NCI-H2227 (cell line): ENCODE data around the gene MAPK12.
A peak's percentile ranks its signal among the peaks of the same experiment; 100 is the strongest.

ENCODE experiments used
- DNase-seq: peaks from one replicate; lab custom pipeline; 2025; ENCODE audit not compliant: unreplicated experiment; lab: John Stamatoyannopoulos, UW

Gene MAPK12

DNA sequence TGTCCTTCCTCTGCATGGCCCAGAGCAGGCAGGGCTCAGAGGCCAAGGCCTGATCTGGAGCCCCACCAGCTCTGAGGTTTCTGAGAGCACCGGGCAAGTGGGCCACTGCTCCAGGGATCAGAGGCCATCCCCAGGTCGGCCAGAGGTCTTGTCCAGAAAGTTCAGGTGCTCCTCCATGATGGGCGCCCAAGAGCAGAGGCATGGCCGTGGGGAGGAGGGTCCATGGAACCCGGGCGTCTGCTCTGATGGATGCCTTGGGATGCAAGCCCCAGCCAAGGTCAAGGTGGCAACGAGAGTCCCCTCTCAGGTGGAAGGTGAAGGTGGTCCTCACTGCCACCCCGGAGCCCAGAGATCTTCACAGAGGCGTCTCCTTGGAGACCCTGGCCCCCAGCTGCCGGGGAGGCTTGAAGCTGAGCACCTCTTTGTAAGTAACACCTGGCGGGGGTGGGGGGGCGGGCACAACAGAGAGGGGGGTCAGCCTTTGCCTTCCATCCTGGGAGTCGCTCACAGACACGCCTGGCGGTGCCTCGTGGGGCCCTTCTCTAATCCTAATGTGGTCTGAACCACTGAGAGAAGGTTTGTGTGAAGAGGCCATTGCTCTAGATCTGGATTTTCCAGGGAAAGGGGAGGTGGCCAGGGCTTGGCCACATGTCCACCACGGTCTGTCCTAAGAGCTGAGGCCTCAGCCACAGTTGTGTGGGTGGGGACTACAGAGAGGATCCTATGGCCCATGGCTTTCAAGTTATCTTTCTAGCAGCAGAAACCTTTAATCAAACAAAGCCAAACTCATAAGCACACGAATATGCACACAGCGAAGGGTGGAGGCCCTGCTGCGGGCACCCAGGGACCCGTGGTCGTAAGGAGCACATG, 8.2 kb downstream of the MAPK12 start:
- no peak for DNase-seq

DNA sequence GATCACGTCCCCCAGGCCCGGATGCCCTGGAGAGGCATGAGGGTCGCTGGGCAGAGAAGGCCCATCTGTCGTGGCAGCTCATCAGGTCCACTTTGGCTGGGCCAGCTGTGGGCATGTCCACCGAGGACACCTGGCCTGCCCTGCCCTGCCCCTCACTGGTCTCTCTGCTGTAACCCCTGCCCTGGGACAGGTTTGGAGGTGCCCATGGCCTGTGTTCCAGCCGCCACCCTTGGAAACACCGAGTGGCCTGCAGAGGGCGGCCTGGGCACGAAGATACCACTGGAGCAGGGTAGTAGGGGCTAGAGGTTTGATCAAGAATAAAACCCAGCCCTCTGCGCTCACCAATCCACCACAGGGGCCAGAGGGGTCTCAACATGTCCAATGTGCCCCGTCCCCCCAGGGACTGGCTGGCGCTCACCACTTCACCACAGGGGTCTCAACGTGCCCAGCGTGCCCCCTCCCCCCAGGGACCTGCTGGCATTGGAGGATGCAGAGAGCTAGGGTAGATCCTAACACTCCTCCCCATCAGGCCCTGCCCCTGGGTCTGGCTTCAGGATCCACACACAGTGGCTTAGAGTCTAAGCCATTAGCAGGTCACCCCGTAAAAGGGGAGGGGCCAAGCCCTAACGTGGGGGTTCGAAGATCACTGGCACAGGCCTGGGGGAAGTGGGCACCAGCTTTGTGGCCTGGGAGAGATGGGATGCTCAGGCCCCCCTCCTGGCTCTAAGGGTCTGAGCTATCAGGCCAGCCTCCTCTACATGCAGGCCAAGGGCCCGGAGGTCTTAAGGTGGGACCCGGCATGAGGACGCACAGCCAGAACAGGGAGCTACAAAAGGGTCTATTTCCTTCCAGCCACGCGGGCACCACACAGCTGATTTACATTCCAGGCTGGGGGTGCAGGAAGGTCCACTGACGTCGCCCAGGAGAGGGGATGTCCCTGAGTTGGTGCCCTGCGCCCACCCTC, 9.1 kb downstream of the MAPK12 start:
- DNase-seq: peak; percentile 32

GRCh38 chr22:50251477-50252081, 9.9 kb downstream of the MAPK12 start:
- no peak for DNase-seq

DNA sequence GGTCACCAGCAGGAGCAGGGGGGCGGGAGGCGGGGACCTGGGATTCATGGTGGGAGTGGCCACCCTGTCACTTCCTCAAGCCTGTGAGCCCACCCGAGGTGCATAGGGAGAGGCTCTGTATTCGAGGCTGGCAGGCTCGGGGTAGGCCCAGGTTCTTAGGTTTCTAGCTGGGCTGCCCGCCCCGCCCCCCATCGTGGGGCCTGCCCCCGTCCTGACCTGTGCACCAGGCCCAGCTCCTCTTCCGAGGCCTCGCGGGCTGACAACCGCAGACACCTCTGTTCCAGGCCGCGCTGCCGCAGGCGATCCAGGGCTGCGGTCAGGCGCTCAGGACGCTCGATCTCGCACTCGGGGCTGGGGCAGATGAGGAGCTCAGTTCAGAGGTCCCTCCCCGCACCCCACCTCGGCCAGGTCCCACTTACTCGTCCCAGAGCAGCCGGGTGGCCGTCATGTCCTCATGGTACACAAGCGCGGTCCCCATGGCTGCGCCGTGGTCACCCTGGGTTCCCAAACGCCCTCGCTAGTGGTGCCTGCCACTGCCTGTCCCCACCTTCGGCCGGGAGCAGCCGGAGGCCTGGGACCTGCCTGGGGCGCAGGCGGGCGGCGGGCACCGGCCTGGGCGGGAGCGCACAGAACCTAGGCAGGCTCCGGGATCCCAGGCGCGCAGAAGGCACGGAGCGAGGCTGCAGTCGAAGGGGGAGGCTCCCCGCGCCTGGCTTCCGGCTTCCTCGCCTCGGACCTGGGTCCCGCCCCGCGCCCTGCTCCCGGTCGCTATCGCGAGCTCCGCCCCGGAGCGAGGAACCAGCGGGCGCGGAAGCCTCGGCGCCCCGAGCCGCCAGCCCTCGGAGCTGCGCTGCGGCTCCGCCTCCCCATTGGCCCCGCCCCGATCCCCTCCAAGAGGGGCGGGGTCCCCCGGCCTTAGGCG, 10.7 kb downstream of the MAPK12 start, which contains the start of gene HDAC10:
HDAC10 (minus strand) TSS at position 711 of the 922 bp plus-strand sequence; CDS start at position 478, 233 bp downstream.
- DNase-seq: peak; percentile 91

DNA sequence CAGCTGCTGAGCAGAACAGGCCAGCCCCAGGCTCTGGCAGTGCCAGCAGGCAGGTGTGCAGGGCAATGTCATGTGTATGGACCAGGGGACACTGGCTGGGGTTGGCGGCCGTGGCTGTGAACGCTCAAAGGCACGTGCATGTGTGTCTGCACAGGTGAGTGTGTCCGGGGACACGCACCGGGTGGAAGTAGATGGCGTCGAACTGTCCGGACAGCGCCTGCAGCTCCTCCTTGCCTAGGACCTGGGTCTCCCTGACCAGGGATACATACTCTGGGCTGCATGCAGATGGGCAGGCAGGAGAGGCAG, 11.3 kb downstream of the MAPK12 start:
- no peak for DNase-seq

DNA sequence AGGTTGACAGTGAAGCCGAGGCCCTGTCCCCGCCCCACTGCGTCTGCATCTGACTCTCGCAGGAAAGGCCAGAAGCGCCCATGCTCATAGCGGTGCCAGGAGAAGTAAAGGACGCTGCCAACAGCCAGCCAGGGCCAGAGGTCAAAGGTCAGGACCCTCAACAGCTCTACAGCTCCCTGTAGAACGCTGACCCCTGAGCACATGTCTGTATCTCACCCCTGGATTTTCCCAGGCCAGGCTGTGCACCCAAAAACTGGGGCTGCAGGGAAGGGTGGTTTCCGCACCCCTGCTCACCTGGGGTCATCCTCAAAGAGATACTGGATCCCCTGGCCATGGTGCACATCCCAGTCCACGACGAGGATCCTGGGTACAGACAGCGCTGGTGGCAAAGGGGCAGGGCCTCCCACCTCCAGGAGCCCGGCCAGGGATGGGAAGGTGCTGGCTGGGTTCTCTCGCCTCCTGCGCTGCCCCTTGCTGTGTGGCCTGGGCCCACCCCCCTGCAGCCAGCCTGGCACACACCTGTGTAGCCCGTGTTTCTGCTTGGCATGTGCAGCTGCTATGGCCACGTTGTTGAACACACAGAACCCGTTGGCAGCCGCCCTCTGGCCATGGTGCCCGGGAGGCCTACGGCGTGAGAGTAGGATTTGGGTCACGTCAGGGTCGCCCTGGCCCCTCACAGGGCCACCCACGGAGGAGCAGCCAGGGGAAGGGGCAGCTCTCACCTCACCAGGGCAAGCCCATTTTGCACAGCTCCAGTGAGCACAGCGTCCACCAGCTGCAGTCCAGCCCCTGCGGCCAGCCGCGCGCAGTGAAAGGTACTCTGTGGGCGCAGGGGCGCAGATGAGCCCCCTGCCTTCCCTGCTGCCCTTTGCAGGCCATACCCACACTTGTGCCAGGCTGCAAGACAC, 11.9 kb downstream of the MAPK12 start:
- no peak for DNase-seq

DNA sequence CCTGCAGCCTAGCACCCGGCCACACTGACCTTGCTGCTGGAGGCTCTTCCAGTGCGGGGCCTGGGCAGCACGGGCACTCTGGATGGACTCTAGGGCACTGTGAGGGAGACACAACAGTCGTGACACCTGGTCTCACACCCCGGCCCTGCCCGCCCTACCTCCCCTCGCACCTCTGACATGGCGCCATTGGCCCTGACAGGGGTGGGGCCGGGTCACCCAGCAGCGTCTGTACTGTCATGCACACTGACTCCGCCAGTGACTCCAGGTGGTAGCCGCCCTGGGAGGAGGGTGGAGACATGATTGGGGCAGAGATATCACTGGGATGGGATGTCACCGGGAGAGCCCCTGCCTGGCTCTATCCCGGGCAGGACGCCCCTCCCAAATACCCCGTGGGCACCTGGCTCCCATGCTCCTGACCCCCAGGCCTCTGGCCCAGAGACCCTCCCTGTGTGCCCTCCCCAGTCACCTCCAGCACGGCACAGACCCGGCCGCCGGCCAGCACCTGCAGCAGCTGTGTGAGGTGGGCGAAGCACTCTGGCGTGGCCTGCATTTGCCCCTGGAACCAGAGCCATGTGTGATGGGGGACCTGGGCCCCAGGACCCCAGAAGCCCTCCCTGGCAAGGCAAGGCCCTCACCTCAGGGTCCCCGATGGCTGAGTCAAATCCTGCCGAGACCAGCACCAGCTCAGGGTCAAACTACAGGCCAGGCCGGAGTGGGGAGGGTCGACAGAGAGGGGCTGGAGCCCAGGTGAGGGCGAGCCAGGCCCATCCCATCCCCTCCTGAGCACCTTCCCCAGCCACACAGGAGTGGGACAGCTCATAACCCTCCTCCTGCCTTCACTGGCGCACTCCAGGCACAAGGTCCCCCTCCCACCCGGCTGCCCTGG, 13.0 kb downstream of the MAPK12 start:
- DNase-seq: no peak

DNA sequence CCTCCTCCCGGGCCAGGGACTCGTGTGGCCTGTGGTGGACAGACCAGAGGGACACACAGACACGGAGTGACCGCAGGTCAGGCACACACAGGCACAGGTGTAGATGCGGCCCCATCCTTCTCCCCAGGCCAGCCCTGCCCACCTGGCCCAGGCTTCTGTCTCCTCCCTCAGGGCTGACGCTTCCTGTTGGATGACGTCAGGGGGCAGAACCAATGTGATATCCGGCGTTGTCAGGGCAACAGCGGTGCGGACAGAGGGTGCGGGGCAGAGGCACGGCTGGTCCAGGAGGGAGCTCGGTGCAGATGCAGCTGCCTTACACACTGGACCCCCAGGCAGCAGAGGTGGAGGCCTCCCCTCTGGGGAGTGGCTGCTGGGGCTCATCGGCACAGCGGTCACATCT, 13.7 kb downstream of the MAPK12 start:
- peak; percentile 87 for DNase-seq

DNA sequence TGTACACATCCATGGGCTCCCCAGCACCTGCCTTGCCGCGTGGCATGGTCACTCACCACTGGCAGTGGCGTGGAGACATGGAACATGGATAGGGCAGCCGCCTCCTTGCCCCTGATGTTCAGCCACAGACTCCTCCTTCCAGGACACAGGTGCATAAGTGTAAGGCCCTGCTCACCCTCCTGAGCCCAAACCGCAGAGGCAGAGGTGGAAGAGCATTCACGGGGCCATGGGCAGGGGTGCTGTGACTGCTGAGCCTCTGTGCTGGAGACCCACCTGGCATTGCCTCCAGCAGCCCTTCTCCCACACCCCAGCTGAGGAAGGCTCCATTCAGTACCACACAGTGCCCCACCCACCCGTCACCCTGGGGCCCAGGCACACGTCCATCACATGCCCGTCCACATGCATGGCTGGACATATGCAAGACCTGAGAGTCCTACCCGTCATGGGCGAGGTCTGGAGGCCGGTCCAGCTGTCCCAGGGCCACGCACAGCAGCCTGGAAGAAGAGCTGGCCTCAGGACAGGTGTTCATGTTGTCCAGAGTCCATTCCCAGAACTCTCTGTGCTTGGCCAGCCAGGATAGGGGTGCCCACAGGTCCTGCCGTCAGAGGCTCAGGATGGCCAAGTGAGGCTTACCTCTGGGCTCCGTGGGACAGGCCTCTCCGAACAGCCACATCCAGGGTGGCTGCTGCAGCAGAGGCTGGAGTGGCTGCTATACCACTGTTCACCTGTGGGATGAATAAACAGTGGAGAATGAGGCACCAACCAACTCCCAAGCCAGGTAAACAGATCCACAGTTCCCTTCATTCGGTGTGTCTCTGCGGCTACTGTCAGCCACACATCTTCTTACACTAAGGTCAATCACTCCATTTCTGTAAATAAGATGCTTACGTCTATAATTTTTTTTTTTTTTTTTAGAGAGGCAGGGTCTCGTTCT, 15.0 kb downstream of the MAPK12 start:
- DNase-seq: no peak

GRCh38 chr22:50245214-50246072, 16.0 kb downstream of the MAPK12 start:
- no peak for DNase-seq

DNA sequence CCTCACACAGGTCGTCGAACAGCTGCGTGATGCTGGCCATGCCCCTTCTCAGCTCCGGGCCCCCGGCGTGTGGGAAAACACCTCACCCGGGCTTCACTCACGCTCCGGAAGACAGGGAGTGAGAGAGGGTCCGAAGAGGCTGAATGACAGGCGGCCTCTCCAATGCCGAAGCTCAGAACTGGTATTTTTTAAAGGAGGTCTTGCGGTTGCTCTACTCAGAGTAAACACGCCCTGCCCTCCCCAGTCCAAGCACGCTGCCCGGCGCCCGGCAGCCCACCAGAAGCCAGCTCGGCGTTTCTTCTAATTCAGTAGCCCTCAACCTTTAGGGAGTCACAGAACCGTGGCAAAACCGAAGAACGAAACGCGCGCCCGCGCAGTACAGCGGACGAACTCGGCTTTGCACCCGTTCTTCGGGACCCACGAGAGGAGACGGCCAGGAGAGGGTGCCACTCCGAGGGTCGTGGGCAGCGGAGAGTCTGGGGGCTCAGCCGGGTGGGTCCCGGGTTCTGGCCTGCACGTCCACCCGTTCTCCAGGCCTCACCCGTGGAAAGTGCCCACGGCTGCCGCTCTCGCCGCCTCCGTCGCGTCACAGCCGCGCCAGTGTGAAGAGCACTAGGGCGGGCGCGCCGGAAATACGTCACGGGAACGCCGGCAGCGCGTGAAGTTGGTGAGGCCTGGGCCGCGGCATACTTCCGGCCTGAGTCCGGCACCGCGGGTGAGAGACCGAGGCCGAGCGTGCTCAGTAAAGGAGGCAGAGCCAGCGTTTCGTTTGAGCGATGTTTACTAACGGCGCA, 16.9 kb downstream of the MAPK12 start, which contains the start of gene TUBGCP6:
TUBGCP6 (minus strand) TSS at position 604 of the 794 bp plus-strand sequence; CDS start at position 40, 564 bp downstream.
- DNase-seq: peak; percentile 92

GRCh38 chr22:50243685-50244419, 17.6 kb downstream of the MAPK12 start:
- no peak for DNase-seq

- DNase-seq: no peak
These were observed 19.0 kb downstream of the MAPK12 start for GRCh38 chr22:50242406-50242949.

GRCh38 chr22:50238755-50239154, 22.7 kb downstream of the MAPK12 start:
- no peak for DNase-seq
